Bronchial epithelial cell (primary cell): ENCODE results near the gene FADS3. TPM values are rescaled to one million over a fixed set of nuclear protein-coding genes. Genes with fewer than 3 reads are reported as not detected.

ENCODE experiments used
- DNase-seq: peaks from one replicate; pipeline ENCODE4 v3.0.0-alpha.2; 2010; ENCODE audit warnings: low read depth
- FAIRE-seq: peaks from 2 replicates; lab custom pipeline; 2011; peaks lifted over from hg19 to GRCh38; lab: Jason Lieb, UNC
- H3K27me3 ChIP-seq: 2 replicates; pipeline ENCODE4 v1.5.1; 2011; ENCODE audit warnings: low read length; ENCODE audit not compliant: control insufficient read depth, insufficient read depth
- H3K36me3 ChIP-seq: 2 replicates; pipeline ENCODE4 v1.5.1; 2011; ENCODE audit warnings: low read length; ENCODE audit not compliant: control insufficient read depth, insufficient read depth
- H3K4me3 ChIP-seq: 2 replicates; pipeline ENCODE4 v1.5.1; 2011; ENCODE audit warnings: mild to moderate bottlenecking, low read depth, low read length, control low read depth
- total RNA-seq: library from RNA; depleted of rRNA; stranded (reverse); fragments of >200 nt; gene quantifications from 2 replicates; pipeline ENCODE4 v1.2.1, GENCODE V29; 2014
- TF ChIP-seq, protein P1 (sequence below): IDR thresholded peaks from 2 replicates; pipeline ENCODE4 v1.5.1; 2011; ENCODE audit warnings: mild to moderate bottlenecking, moderate library complexity, low read length, control low read depth, inconsistent platforms; ENCODE audit not compliant: insufficient read depth, severe bottlenecking

The FADS3 gene, protein sequence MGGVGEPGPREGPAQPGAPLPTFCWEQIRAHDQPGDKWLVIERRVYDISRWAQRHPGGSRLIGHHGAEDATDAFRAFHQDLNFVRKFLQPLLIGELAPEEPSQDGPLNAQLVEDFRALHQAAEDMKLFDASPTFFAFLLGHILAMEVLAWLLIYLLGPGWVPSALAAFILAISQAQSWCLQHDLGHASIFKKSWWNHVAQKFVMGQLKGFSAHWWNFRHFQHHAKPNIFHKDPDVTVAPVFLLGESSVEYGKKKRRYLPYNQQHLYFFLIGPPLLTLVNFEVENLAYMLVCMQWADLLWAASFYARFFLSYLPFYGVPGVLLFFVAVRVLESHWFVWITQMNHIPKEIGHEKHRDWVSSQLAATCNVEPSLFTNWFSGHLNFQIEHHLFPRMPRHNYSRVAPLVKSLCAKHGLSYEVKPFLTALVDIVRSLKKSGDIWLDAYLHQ
- total RNA-seq, result 31.9 and 66.2 TPM in 2 replicates

DNA sequence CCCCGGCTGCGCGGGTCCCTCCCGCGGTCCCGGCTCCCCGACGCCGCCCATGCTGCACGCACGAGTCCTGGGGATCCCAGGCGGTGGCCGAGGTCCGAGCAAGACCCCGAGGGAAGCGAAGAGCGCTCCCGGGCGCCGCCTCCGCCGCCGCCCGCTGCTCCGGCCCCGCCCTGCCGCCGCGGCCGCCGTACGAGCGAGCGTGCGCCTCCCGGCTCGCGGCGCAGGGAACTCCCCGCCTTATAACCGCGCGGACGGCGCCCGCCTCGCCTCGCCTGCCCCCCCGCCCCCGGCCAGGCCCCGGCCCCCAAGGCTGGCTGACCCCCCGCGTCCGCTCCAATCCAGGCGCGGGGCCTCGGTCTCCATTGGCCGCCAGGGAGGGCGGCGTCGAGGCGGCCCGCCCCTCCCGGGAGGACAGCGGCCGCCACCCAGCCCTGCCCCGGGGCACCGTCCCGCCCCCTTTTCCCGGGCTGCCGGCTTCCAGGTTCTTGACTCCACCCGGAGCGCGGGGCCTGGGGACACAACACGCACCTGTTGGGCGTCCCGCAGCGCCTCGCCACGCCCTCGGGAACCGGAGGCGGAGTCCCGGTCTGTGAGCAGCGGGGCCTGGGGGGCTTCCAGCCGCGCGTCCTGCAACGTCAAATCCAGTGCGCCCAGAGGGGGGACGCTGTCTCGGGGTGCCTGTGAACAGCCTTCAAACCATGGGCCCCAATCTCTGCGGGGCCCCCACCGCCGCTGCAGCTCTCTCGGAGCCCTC is at the start of gene FADS3:
Gene FADS3 (minus strand): TSS at position 215 of the 754 bp plus-strand sequence. CDS start 164 bp downstream, at position 51.
- Histone ChIP-seq H3K36me3 (no peaks in the 10 kb centered on the region), H3K27me3 (no peaks in the 10 kb centered on the region), H3K4me3 (peak within 1 kb of the TSS; percentile 86)
- TF ChIP-seq, protein P1, sequence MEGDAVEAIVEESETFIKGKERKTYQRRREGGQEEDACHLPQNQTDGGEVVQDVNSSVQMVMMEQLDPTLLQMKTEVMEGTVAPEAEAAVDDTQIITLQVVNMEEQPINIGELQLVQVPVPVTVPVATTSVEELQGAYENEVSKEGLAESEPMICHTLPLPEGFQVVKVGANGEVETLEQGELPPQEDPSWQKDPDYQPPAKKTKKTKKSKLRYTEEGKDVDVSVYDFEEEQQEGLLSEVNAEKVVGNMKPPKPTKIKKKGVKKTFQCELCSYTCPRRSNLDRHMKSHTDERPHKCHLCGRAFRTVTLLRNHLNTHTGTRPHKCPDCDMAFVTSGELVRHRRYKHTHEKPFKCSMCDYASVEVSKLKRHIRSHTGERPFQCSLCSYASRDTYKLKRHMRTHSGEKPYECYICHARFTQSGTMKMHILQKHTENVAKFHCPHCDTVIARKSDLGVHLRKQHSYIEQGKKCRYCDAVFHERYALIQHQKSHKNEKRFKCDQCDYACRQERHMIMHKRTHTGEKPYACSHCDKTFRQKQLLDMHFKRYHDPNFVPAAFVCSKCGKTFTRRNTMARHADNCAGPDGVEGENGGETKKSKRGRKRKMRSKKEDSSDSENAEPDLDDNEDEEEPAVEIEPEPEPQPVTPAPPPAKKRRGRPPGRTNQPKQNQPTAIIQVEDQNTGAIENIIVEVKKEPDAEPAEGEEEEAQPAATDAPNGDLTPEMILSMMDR, result peak; percentile 5
- FAIRE-seq, result no peak
- peak; percentile 46 for DNase-seq

DNA sequence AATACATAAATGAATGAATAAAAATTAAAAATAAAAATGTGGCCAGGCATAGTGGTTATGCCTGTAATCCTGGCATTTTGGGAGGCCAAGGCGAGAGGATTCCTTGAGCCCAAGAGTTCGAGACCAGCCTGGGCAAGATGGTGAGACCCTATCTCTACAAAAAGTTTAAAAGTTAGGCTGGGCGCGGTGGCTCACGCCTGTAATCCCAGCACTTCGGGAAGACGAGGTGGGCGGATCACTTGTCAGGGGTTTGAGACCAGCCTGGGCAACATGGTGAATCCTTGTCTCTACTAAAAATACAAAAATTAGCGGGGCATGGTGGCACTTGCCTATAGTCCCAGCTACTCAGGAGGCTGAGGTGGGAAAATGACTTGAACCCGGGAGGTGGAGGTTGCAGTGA is 49.1 kb upstream of the FADS3 start:
- FAIRE-seq (no peak), DNase-seq (no peak)
- H3K36me3 ChIP-seq, result no peaks in the 10 kb centered on the region
- no peak overlapping the region for H3K4me3 ChIP-seq
- TF ChIP-seq, protein P1, result no peak
- H3K27me3 ChIP-seq, result peaks cover 2% of the 10 kb centered on the region

DNA sequence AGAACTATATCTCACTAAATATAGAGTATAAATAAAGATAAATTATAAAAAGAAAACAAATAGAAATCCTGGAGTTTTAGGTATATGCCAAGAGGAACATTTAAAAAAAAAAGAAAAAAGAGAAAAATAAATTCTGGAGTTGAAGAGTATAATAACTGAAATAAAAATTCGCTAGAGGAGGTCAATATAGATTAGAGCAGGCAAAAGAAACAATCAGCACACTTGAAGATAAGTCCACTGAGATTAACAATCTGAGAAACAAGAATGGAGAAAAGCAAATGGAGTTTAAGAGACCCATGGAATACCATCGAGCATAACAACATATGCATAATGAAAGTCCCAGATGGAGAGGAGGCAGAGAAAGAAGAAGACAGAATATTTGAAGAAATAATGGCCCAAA is 44.5 kb upstream of the FADS3 start:
- TF ChIP-seq, protein P1, result no peak
- no peaks in the 10 kb centered on the region for H3K27me3 ChIP-seq
- no peaks in the 10 kb centered on the region for H3K36me3 ChIP-seq
- FAIRE-seq (no peak), DNase-seq (no peak)
- no peak overlapping the region for H3K4me3 ChIP-seq

DNA sequence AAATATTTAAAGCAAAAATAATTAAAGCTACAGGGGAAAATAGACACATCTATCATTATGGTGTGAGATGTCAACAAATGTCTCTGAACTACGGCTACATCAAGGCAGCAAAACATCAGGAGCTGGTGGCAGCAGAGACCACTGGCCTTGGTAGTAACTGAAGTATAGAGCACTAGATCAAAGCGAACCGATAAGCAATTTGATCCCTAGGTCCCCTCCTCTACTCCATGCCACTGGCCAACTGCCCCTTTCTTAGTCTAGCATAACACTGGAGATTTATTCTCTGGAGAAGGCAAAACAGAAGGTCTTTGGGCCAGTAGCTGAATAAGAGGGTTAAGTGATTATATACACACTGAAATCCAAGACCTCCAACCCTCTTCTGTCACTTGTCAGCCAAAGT is 39.6 kb upstream of the FADS3 start:
- no peaks in the 10 kb centered on the region for H3K36me3 ChIP-seq
- TF ChIP-seq, protein P1, result no peak
- FAIRE-seq, result no peak

DNA sequence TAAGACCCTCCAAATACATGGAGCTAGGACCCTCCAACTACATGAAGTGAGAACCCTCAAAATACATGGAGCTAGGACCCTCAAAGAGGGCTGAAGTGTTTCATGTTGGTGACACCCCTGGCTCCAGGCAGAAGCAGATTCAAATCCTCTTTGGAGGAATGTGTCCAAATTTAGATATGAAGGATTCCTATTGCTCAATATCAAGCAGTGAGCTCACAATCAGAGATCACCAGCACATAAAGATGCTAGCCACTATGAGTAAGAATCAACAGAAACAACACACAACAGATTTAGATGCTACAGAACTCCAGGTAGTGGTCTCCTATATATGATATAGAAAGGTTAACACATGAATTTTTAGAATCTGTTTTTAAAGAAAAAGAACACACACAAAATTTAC is 37.3 kb upstream of the FADS3 start:
- Histone ChIP-seq H3K27me3 (no peaks in the 10 kb centered on the region), H3K4me3 (no peak overlapping the region), H3K36me3 (no peaks in the 10 kb centered on the region)
- TF ChIP-seq, protein P1, result no peak
- DNase-seq (peak; percentile 5), FAIRE-seq (no peak)

More for the DNA sequence above, 39.6 kb upstream of the FADS3 start:
- no peak for DNase-seq
- no peak overlapping the region for H3K4me3 ChIP-seq
- H3K27me3 ChIP-seq, result no peaks in the 10 kb centered on the region
